HG03045 (cell line): Measurements from ENCODE around the gene SDE2.
A peak's percentile ranks its signal among the peaks of the same experiment; 100 is the strongest.
"Not testable (repeated sequence)": the region's sequence is repeated elsewhere in the genome, so short reads cannot be mapped to it uniquely, and the experiment has no call there.

ENCODE experiments used
- ATAC-seq: cut with Tn5 transposase; IDR thresholded peaks from one replicate; pipeline ENCODE4 v1.9.1; 2021; ENCODE audit warnings: mild to moderate bottlenecking, moderate library complexity; ENCODE audit not compliant: unreplicated experiment

The SDE2 gene

DNA sequence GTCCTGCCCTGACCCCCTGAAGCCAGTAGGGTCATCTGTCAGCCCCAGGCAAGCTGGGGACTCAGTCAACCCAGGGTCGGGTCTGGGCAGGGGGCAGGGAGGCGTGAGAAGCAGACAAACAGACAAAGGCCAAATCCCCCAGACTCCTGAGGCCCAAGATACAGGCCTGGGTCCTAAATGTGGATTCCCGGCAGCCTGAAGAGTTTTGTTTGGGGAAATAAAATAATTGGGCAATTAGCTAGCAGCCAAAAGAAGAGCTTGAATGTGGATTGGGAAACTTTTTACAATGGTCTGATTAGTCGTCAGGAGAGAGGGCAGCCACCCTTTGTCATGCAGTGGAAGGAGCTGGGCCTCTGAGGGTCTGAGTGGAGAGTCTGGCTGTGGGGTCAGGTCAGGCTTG is 53.6 kb downstream of the SDE2 start:
- no peak for ATAC-seq

GRCh38 chr1:225944951-225945350 is 54.2 kb downstream of the SDE2 start:
- peak; percentile 44 for ATAC-seq

DNA sequence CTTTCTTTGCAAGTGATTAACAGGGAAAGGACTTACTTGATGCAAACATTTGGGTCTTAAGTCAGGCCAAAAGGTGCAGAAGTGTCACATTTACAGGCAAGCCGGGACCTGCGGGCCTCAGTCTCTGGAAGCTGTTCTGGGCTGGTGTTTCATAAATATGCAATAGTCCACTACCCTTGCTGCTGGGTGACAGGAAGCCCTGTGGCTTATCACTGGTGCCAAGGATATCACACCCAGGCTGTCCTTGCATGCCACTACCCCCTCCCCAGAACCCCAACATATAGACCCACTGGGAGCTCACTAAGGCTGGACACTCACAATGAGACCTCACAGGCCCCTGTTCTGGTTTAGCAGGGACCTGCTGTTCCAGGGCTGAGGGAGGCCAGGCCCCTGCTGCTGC is 54.8 kb downstream of the SDE2 start:
- ATAC-seq, result no peak

DNA sequence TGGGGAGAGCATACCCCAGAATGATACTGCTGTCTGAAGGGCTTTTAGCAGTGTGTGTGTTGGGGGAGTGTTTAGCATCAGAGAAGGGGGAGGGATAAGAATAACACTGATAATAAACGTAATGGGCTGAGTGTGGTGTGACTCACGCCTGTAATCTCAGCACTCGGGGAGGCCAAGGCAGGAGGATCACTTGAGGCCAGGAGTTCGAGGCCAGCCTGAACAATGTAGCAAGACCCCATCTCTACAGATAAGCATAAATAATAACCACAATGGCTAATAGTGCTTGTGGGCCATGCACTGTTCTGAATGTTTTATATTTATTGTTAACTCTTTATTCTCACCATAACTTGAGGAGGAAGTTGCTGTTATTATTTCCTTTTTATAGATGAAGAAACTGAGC is 55.6 kb downstream of the SDE2 start:
- no peak for ATAC-seq

- peak; percentile 82 for ATAC-seq
These were observed 56.6 kb downstream of the SDE2 start for GRCh38 chr1:225942574-225942973.

GRCh38 chr1:225941942-225942222 is 57.3 kb downstream of the SDE2 start:
- ATAC-seq, result no peak

DNA sequence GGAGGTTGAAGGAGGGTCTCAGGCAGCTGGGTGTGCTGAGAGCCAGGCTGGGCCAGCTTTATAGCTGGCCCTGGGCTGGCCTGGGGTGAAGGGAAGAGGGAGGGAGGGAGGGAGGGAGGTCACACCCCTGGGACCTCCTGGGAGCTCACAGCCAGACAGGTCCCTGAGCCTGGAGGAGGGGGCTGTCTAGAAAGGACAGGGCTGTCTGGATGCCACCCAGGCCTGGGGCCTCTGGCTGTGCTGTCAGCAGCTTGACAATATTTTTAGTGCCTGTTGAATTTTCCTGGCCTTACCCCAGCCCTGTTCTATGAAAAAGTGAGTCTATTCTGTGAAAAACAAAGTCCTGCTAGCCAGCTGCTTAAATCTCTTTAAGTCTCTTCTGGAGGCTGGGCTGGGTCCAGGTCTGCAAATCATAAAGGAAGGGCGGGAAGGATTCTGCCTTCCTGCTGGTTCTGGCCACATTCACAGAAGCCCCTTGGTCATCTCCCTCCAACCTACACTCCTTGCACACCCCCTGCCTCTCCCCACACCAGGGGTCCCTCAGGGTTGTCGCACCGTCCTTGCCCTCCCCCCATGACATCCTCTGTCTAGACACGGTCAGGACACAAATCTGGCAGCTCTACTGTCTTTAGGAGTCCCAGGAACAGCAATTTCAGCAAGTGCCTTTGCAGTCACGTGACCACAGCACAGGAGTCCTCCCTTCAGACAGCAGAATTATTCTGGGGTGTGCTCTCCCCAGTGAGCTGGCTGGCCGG is 57.8 kb downstream of the SDE2 start, which contains the start of gene LEFTY2:
Gene LEFTY2 (minus strand): TSS at position 34 of the 755 bp plus-strand sequence. CDS start 80 bp downstream, outside the sequence.
- no peak for ATAC-seq

DNA sequence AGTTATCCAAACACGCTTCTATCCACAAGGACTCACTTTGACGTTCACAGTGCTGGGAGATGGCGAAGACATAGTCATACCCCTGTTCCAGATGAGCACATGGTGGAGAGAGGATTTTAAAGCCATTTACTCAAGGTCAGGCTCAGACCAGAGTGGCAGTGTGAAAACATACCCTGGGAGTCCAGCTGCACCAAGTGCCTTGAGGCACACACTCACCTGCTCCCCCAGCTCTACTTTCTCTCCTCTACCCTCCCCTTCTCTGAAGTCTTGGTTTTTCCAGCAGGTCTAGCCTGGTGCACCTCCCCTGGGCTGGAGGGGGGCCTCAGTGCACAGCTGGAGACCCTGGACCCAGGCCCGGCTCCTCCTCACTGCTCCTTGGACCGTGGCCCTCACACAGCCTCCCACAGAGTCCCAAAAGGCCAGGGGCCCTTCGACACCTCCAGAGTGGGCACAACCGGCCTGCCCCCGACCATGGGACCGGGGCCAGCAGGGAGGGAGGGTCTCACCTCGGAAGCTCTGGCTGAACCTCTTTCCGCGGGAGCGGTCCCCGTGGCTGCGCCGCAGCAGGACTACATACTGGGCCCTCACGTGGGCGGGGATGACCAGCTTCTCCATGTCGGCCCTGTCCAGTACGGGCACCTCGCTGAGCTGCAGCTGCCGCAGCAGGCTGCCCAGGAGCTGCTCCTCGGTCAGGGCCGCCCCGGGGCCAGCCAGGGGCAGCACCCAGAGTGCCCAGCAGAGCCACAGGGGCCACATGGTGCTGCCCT is 58.6 kb downstream of the SDE2 start:
- no peak for ATAC-seq

DNA sequence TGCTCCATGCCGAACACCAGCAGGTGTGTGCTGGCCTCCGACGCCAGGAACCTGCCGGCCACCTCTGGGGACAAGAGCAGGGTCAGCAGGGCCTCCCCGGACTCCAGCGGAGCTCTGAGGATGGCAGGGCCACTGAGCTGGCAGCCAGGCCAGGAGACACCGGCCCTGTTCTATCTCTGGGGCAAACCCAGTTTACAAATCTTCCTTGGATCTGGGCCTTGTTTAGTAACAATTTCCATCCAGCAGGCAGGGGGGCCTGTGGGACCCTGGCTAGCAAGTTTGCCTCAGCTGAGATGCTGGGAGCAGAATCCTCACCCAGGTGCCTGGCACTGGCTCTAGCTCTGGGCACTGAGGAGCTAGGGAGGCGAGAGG is 59.2 kb downstream of the SDE2 start:
- ATAC-seq, result not testable (repeated sequence)

GRCh38 chr1:225939097-225939938 is 59.8 kb downstream of the SDE2 start:
- ATAC-seq, result not testable (repeated sequence)

GRCh38 chr1:225937048-225937968 is 61.8 kb downstream of the SDE2 start:
- ATAC-seq, result no peak

DNA sequence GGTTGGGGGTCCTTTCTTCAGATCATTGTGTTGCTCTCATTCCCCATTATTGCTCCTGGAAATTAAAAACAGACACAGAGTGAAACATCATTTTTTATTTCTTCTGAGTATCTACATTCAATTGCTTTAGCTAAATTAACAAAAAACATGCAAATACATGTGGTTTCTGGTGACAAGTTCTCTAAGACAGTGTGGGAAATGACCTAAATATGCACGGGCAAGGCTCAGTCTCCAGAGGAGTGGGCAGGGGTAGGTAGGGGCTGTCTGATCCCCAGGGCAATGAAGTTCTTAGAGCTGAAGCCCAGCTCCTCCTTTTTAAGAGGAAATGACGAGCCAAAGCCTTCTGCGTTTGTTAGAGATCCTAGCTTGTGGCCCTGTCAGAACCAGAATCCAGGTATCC is 62.6 kb downstream of the SDE2 start:
- ATAC-seq, result no peak

DNA sequence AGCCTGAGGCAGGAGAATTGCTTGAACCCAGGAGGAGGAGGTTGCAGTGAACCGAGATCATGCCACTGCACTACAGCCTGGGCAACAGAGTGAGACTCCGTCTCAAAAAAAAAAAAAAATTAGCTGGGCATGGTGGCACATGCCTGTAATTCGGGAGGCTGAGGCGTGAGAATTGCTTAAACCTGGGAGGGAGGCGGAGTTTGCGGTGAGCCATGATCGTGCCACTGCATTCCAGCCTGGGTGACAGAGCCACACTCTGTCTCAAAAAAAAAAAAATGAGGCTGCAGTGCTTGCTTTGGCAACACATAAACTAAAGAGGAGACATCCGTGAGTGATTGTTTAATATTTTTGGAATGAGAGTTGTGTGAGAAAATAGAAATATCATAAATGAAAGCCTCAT is 63.1 kb downstream of the SDE2 start:
- ATAC-seq, result not testable (repeated sequence)

DNA sequence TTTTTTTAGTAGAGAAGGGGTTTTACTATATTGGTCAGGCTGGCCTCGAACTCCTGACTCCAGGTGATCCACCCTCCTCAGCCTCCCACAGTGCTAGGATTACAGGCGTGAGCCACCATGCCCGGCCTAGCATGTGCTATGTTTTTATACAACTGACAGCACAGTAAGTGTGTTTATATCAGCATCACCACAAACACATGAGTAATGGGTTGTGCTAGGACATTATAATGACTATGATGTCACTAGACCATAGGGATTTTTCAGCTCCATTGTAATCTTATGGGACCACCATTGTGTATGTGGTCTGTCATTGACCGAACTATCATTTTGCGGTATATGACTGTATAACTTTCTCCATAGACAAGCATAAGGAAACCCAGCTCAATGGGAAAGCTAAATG is 64.4 kb downstream of the SDE2 start:
- ATAC-seq, result no peak

DNA sequence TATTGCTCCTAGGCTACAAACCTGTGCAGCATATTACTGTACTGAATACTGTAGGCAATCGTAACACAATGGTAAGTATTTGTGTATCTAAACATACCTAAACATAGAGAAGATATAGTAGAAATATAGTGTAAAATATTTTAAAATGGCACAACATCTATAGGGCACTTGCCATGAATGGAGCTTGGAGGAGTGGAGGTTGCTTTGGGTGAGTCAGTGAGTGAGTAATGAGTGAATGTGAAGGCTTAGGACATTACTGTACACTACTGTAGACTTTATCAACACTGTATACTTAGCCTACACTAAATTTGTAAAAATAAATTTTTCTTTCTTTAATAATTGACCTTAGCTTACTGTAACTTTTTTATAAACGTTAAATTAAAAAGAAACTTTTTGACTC is 66.1 kb downstream of the SDE2 start:
- no peak for ATAC-seq
